Retinal pigment epithelial cell (primary cell): Measurements from ENCODE around the gene RPRD2.

Source experiments
- DNase-seq: peaks from one replicate; pipeline ENCODE4 v3.0.0-alpha.2; 2010; ENCODE audit warnings: low read depth
- H3K4me3 ChIP-seq: 2 replicates; pipeline ENCODE4 v1.5.1; 2011; ENCODE audit warnings: mild to moderate bottlenecking, low read length, control low read depth, moderate library complexity
- CTCF ChIP-seq: conservative IDR thresholded peaks from 2 replicates; pipeline ENCODE4 v1.5.1; 2011; ENCODE audit warnings: low read depth, low read length, control low read depth, inconsistent platforms

RPRD2 gene

GRCh38 chr1:150512846-150513245 is 148.9 kb downstream of the RPRD2 start:
- DNase-seq: no peak
- H3K4me3 ChIP-seq: no peak overlapping the region
- TF ChIP-seq CTCF: no peak

- no peak for DNase-seq
- no peak for TF ChIP-seq CTCF
Measured at GRCh38 chr1:150513351-150513791, 149.4 kb downstream of the RPRD2 start.

GRCh38 chr1:150514260-150514659 is 150.3 kb downstream of the RPRD2 start:
- DNase-seq: no peak
- no peak for TF ChIP-seq CTCF
- H3K4me3 ChIP-seq: no peak overlapping the region

More at GRCh38 chr1:150513351-150513791, 149.4 kb downstream of the RPRD2 start:
- H3K4me3 ChIP-seq: no peak overlapping the region

GRCh38 chr1:150514913-150515327 is 151.0 kb downstream of the RPRD2 start:
- peak overlapping the region; percentile 62 for H3K4me3 ChIP-seq
- TF ChIP-seq CTCF: no peak
- no peak for DNase-seq

GRCh38 chr1:150515328-150516049 is 151.5 kb downstream of the RPRD2 start, which contains the start of gene FALEC:
Gene FALEC (plus strand): TSS chr1:150515752.
- peak; percentile 74 for DNase-seq
- peak within 1 kb of the TSS; percentile 62 for H3K4me3 ChIP-seq
- TF ChIP-seq CTCF: no peak

- DNase-seq: no peak
- H3K4me3 ChIP-seq: peak overlapping the region; percentile 62
- TF ChIP-seq CTCF: no peak
Measured at GRCh38 chr1:150516050-150516591, 152.2 kb downstream of the RPRD2 start.

- no peak overlapping the region for H3K4me3 ChIP-seq
- no peak for TF ChIP-seq CTCF
- DNase-seq: no peak
Measured at GRCh38 chr1:150516616-150517015, 152.7 kb downstream of the RPRD2 start.
